IMR-90 (cell line): ENCODE measurements around the gene LRRC15. TPM values are rescaled to one million over a fixed set of nuclear protein-coding genes. Genes with fewer than 3 reads are reported as not detected.
A peak's percentile ranks its signal among the peaks of the same experiment; 100 is the strongest.

Source experiments
- ATAC-seq: fragments of 200-7000 bp; cut with Tn5 transposase; 2 replicates; pipeline ENCODE4 v1.9.1; 2020; ENCODE audit warnings: low read depth, mild to moderate bottlenecking, moderate library complexity
- BruUV-seq: library from RNA; stranded (reverse); fragments of 400-500 nt; replicated peaks from 2 replicates; lab custom pipeline; 2021; lab: Mats Ljungman, UMichigan
- CTCF ChIA-PET: fragments of 300-600 bp; formaldehyde crosslinking; extraction: SDS; loops from one replicate; lab custom pipeline; 2021; ENCODE audit warnings: antibody characterized with exemption; lab: Yijun Ruan, JAX
- POLR2A ChIA-PET: fragments of 300-600 bp; sonication (Branson Sonifier 250); formaldehyde crosslinking; loops from one replicate; lab custom pipeline; 2022; ENCODE audit warnings: antibody characterized with exemption; ENCODE audit not compliant: unreplicated experiment; lab: Charles Lee
- DNase-seq: peaks from one replicate; pipeline ENCODE4 v3.0.0; 2013
- H2AFZ ChIP-seq: replicated peaks from 2 replicates; pipeline ENCODE3; 2013; ENCODE audit warnings: low read length, mild to moderate bottlenecking; ENCODE audit not compliant: poor library complexity
- H2AK5ac ChIP-seq: 2 replicates; pipeline ENCODE4 v1.6.1; 2013; ENCODE audit warnings: low read depth, low read length, inconsistent platforms
- H2AK9ac ChIP-seq: replicated peaks from 2 replicates; pipeline ENCODE3; 2013; ENCODE audit warnings: mild to moderate bottlenecking, low read depth, low read length, moderate library complexity; ENCODE audit not compliant: poor library complexity
- H2BK120ac ChIP-seq: 2 replicates; pipeline ENCODE4 v1.6.1; 2013; ENCODE audit warnings: low read depth, low read length, inconsistent platforms
- H2BK15ac ChIP-seq: 3 replicates; pipeline ENCODE4 v1.6.1; 2013; ENCODE audit warnings: low read depth, low read length, inconsistent platforms
- H2BK20ac ChIP-seq: 2 replicates; pipeline ENCODE4 v1.6.1; 2013; ENCODE audit warnings: low read depth, mild to moderate bottlenecking, inconsistent platforms, low read length, moderate library complexity
- H2BK5ac ChIP-seq: 2 replicates; pipeline ENCODE4 v1.6.1; 2013; ENCODE audit warnings: mild to moderate bottlenecking, low read depth, low read length, inconsistent platforms; ENCODE audit not compliant: poor library complexity, severe bottlenecking
- H3K14ac ChIP-seq: replicated peaks from 2 replicates; pipeline ENCODE4 v1.6.1; 2013; ENCODE audit warnings: low read depth, low read length, inconsistent platforms
- H3K18ac ChIP-seq: 2 replicates; pipeline ENCODE4 v1.6.1; 2013; ENCODE audit warnings: low read depth, low read length, control low read depth
- H3K23ac ChIP-seq: 2 replicates; pipeline ENCODE4 v1.6.1; 2013; ENCODE audit warnings: low read depth, low read length, inconsistent platforms
- H3K27ac ChIP-seq: 2 replicates; pipeline ENCODE4 v1.5.1; 2013; ENCODE audit warnings: mild to moderate bottlenecking, control low read depth, low read length; ENCODE audit not compliant: insufficient read depth
- H3K27me3 ChIP-seq: 2 replicates; pipeline ENCODE4 v1.6.1; 2013; ENCODE audit warnings: low read length; ENCODE audit not compliant: control insufficient read depth, insufficient read depth
- H3K36me3 ChIP-seq: 2 replicates; pipeline ENCODE4 v1.6.1; 2013; ENCODE audit warnings: low read length, mixed read lengths; ENCODE audit not compliant: control insufficient read depth, insufficient read depth
- H3K4ac ChIP-seq: 2 replicates; pipeline ENCODE4 v1.6.1; 2013; ENCODE audit warnings: low read depth, low read length, inconsistent platforms
- H3K4me1 ChIP-seq: 2 replicates; pipeline ENCODE4 v1.6.1; 2013; ENCODE audit warnings: low read length, mixed read lengths; ENCODE audit not compliant: control insufficient read depth, insufficient read depth
- H3K4me2 ChIP-seq: 2 replicates; pipeline ENCODE4 v1.6.1; 2013; ENCODE audit warnings: low read depth, mild to moderate bottlenecking, control low read depth, low read length, moderate library complexity
- H3K4me3 ChIP-seq: 2 replicates; pipeline ENCODE4 v1.5.1; 2013; ENCODE audit warnings: low read depth, mild to moderate bottlenecking, control low read depth, low read length, moderate library complexity; ENCODE audit not compliant: insufficient read depth
- H3K56ac ChIP-seq: 2 replicates; pipeline ENCODE4 v1.6.1; 2013; ENCODE audit warnings: low read length, inconsistent platforms; ENCODE audit not compliant: insufficient read depth; ENCODE audit errors: extremely low read depth
- H3K79me1 ChIP-seq, 2 experiments: 2 replicates each; pipeline ENCODE4 v1.6.1; 2013; ENCODE audit warnings: low read length in 2 of 2, inconsistent platforms in 1 of 2, low read depth in 1 of 2
- H3K9ac ChIP-seq: 2 replicates; pipeline ENCODE4 v1.6.1; 2013; ENCODE audit warnings: low read depth, low read length, control low read depth
- H3K9me1 ChIP-seq: 2 replicates; pipeline ENCODE4 v1.6.1; 2013; ENCODE audit warnings: low read length, inconsistent platforms; ENCODE audit not compliant: insufficient read depth
- H3K9me3 ChIP-seq: 2 replicates; pipeline ENCODE4 v1.6.1; 2013; ENCODE audit warnings: low read length; ENCODE audit not compliant: control insufficient read depth, insufficient read depth
- H4K20me1 ChIP-seq: 2 replicates; pipeline ENCODE4 v1.6.1; 2013; ENCODE audit warnings: low read length, inconsistent platforms; ENCODE audit not compliant: insufficient read depth
- H4K5ac ChIP-seq: 2 replicates; pipeline ENCODE4 v1.6.1; 2013; ENCODE audit warnings: mild to moderate bottlenecking, low read depth, low read length, control low read depth
- H4K8ac ChIP-seq, 2 experiments: 2 replicates each; pipeline ENCODE4 v1.6.1; 2013; ENCODE audit warnings: low read depth in 2 of 2, low read length in 2 of 2, control low read depth in 1 of 2, inconsistent platforms in 1 of 2
- H4K91ac ChIP-seq: 2 replicates; pipeline ENCODE4 v1.6.1; 2013; ENCODE audit warnings: low read depth, low read length, inconsistent platforms; ENCODE audit not compliant: insufficient read depth
- MAFK ChIP-seq: IDR thresholded peaks from 2 replicates; pipeline ENCODE4 v1.6.1; 2012; ENCODE audit warnings: low read depth, low read length, improper control_type of control experiment
- RAD21 ChIP-seq: IDR thresholded peaks from 2 replicates; pipeline ENCODE4 v1.6.1; 2012; ENCODE audit warnings: low read length, improper control_type of control experiment
- WGBS, 2 experiments: methylation state at CpG; one replicate each; pipeline versions ENCODE4 v1.1.5 to v1.1.7; 2013; ENCODE audit warnings: missing lambda C conversion rate in 2 of 2; ENCODE audit not compliant: insufficient read length in 1 of 2; ENCODE audit errors: extremely low coverage in 2 of 2; 5-methylcytosine and 5-hydroxymethylcytosine counted together
- dilution Hi-C: fragments of 300-500 bp; cut with HindIII; formaldehyde crosslinking; loops from one replicate; pipeline ENCODE4 v1.14.3; 2018; ENCODE audit warnings: low sequenced_read_pairs; ENCODE audit not compliant: unreplicated experiment
- in situ Hi-C: fragments of 300-500 bp; cut with MboI; formaldehyde crosslinking; loops from 3 replicates; pipeline ENCODE4 v1.14.3; 2019; ENCODE audit warnings: low sequenced_read_pairs, inconsistent platforms, mixed read lengths
- intact Hi-C: fragments of 100-400 bp; cut with micrococcal nuclease; formaldehyde crosslinking; loops from 2 replicates; pipeline ENCODE4 v1.10.0; 2022
- polyA plus RNA-seq, 3 experiments: library from polyadenylated mRNA; depleted of rRNA; stranded (reverse); fragments of >200 nt; gene quantifications; 2 replicates each; pipeline ENCODE4 v1.2.3, GENCODE V29; 2012; ENCODE audit warnings: low replicate concordance in 1 of 3
- total RNA-seq: library from RNA; depleted of rRNA; stranded (reverse); fragments of >200 nt; gene quantifications from 2 replicates; pipeline ENCODE4 v1.2.3, GENCODE V29; 2012

LRRC15 gene
- total and polyA plus RNA-seq, 2 of the 4 experiments (the other 2 are of a cell fraction): 2.5 to 9.0 TPM

- peak within 1 kb of the TSS; percentile 78 for H2AK9ac ChIP-seq
- no peak for TF ChIP-seq RAD21
- TF ChIP-seq MAFK: no peak
- H3K79me1 ChIP-seq: no peaks in the 10 kb centered on the region
- ATAC-seq: no peak
- H3K9ac ChIP-seq: no peak within 1 kb of the TSS
- peaks cover 2% of the 10 kb centered on the region; the same call in 1 of the 2 replicates for H3K27me3 ChIP-seq
- intact Hi-C loops (no loop called here), in situ Hi-C loops (loop anchor here (5.0 kb wide), 1 partner anchor 41 kb away; no protein-coding TSS in a partner anchor), dilution Hi-C loops (no loop called here)
- no peak within 1 kb of the TSS for H3K4me2 ChIP-seq
- H2BK20ac ChIP-seq: no peak within 1 kb of the TSS
- no peak within 1 kb of the TSS for H3K56ac ChIP-seq
- peak within 1 kb of the TSS; percentile 35 for H2AFZ ChIP-seq
- no peak within 1 kb of the TSS for H3K14ac ChIP-seq
- peaks cover 12% of the 10 kb centered on the region for H3K9me1 ChIP-seq
- peak within 1 kb of the TSS; percentile 48; the same call in 1 of the 2 replicates for H3K23ac ChIP-seq
- H2BK5ac ChIP-seq: peak within 1 kb of the TSS; percentile 90
- H3K4me3 ChIP-seq: no peak within 1 kb of the TSS
- POLR2A ChIA-PET: no interaction called here
- no peaks in the 10 kb centered on the region for H3K9me3 ChIP-seq
- H3K36me3 ChIP-seq: no peaks in the 10 kb centered on the region
- peaks cover 3% of the 10 kb centered on the region for H3K4me1 ChIP-seq
- H4K8ac ChIP-seq: no peak within 1 kb of the TSS
- DNase-seq: no peak
- no TSS peak for BruUV-seq
- no peaks in the 10 kb centered on the region for H4K20me1 ChIP-seq
- CTCF ChIA-PET: interaction anchor here (0.8 to 1.1 kb wide), 2 partner anchors 9 to 54 kb away, joined by 3 to 4 read pairs; no protein-coding TSS in a partner anchor
- no peak within 1 kb of the TSS for H4K5ac ChIP-seq
- peak within 1 kb of the TSS; percentile 6; the same call in 1 of the 2 replicates for H3K4ac ChIP-seq
- peak within 1 kb of the TSS; percentile 80 for H2AK5ac ChIP-seq
- no peak within 1 kb of the TSS for H4K91ac ChIP-seq
- 95% methylated on average over 8 of the region's 24 CpGs; no CpG with 5 or more reads in 1 of the 2 experiments for WGBS, 2 experiments
- no peak within 1 kb of the TSS for H3K18ac ChIP-seq
- H3K27ac ChIP-seq: no peak within 1 kb of the TSS
- H2BK15ac ChIP-seq: no peak within 1 kb of the TSS
- no peak within 1 kb of the TSS for H2BK120ac ChIP-seq
These were observed 18.4 kb downstream of the LRRC15 start, which contains the start of gene CPN2 for GRCh38 chr3:194351080-194351672. Gene CPN2 (minus strand): TSS chr3:194351328. CDS start chr3:194342702, 8,626 bp downstream.
